ENCODE data around the gene GPR180. TPM values are rescaled to one million over a fixed set of nuclear protein-coding genes. Genes with fewer than 3 reads are reported as not detected.
A peak's percentile ranks its signal among the peaks of the same experiment; 100 is the strongest.

Gene GPR180
- total RNA-seq, 1 experiment from 2014 or later = 8.3 TPM

- Histone ChIP-seq H3K4me1 (ENCODE audit: insufficient read depth, low read length, poor library complexity, severe bottlenecking) (no peaks in the 10 kb centered on the region), H3K36me3 (ENCODE audit: insufficient read depth, low read length, poor library complexity, severe bottlenecking) (no peaks in the 10 kb centered on the region), H3K4me3 (ENCODE audit: low read depth, low read length, poor library complexity, severe bottlenecking) (no peak overlapping the region), H3K27me3 (replicated peaks; ENCODE audit: insufficient read depth, low read depth, low read length, poor library complexity) (no peaks in the 10 kb centered on the region), H3K9me3 (ENCODE audit: low read depth, low read length, poor library complexity, severe bottlenecking) (no peaks in the 10 kb centered on the region), H3K27ac (ENCODE audit: low read depth, low read length, poor library complexity, severe bottlenecking) (no peak overlapping the region)
- intact Hi-C loops (cut with micrococcal nuclease; ENCODE audit: unreplicated experiment) = no loop called here
- DNase-seq (ENCODE audit: low spot score) = no peak
- TF ChIP-seq CTCF (conservative IDR thresholded peaks at IDR 0.05; ENCODE audit: low read depth, low read length) (no peak), EZH2 (IDR thresholded peaks at IDR 0.05; ENCODE audit: borderline replicate concordance, low read depth, low read length, poor library complexity, severe bottlenecking) (no peak)
- no TSS peak for BruUV-seq (replicated peaks)
- ChIA-PET POLR2A (ENCODE audit: low non-redundant PET) (no interaction called here), CTCF (no interaction called here)
Measured at GRCh38 chr13:94656176-94656575, 54.5 kb downstream of the GPR180 start.

GRCh38 chr13:94656766-94657165 lies 55.1 kb downstream of the GPR180 start:
- no peaks in the 10 kb centered on the region for H3K4me1 ChIP-seq (ENCODE audit: insufficient read depth, low read length, poor library complexity, severe bottlenecking)
- no TSS peak for BruUV-seq (replicated peaks)
- H3K9me3 ChIP-seq (ENCODE audit: low read depth, low read length, poor library complexity, severe bottlenecking) = no peaks in the 10 kb centered on the region
- intact Hi-C loops (cut with micrococcal nuclease; ENCODE audit: unreplicated experiment) = no loop called here
- H3K4me3 ChIP-seq (ENCODE audit: low read depth, low read length, poor library complexity, severe bottlenecking) = no peak overlapping the region
- ChIA-PET CTCF (interaction anchor here (0.6 kb wide), 2 partner anchors 535 to 747 kb away, joined by 3 to 4 read pairs; no protein-coding TSS in a partner anchor), POLR2A (ENCODE audit: low non-redundant PET) (interaction anchor here (0.6 kb wide), 2 partner anchors 106 to 464 kb away, joined by 3 to 5 read pairs; no protein-coding TSS in a partner anchor)
- no peaks in the 10 kb centered on the region for H3K27me3 ChIP-seq (replicated peaks; ENCODE audit: insufficient read depth, low read depth, low read length, poor library complexity)
- H3K27ac ChIP-seq (ENCODE audit: low read depth, low read length, poor library complexity, severe bottlenecking) = no peak overlapping the region
- H3K36me3 ChIP-seq (ENCODE audit: insufficient read depth, low read length, poor library complexity, severe bottlenecking) = no peaks in the 10 kb centered on the region
- peak; percentile 78 for DNase-seq (ENCODE audit: low spot score)
- TF ChIP-seq EZH2 (IDR thresholded peaks at IDR 0.05; ENCODE audit: borderline replicate concordance, low read depth, low read length, poor library complexity, severe bottlenecking) (no peak), CTCF (conservative IDR thresholded peaks at IDR 0.05; ENCODE audit: low read depth, low read length) (no peak)

- no peak overlapping the region for H3K27ac ChIP-seq (ENCODE audit: low read depth, low read length, poor library complexity, severe bottlenecking)
- H3K4me1 ChIP-seq (ENCODE audit: insufficient read depth, low read length, poor library complexity, severe bottlenecking) = no peaks in the 10 kb centered on the region
- H3K27me3 ChIP-seq (replicated peaks; ENCODE audit: insufficient read depth, low read depth, low read length, poor library complexity) = no peaks in the 10 kb centered on the region
- H3K9me3 ChIP-seq (ENCODE audit: low read depth, low read length, poor library complexity, severe bottlenecking) = no peaks in the 10 kb centered on the region
- DNase-seq (ENCODE audit: low spot score) = peak; percentile 4
- TF ChIP-seq EZH2 (IDR thresholded peaks at IDR 0.05; ENCODE audit: borderline replicate concordance, low read depth, low read length, poor library complexity, severe bottlenecking) (no peak), CTCF (conservative IDR thresholded peaks at IDR 0.05; ENCODE audit: low read depth, low read length) (no peak)
- H3K36me3 ChIP-seq (ENCODE audit: insufficient read depth, low read length, poor library complexity, severe bottlenecking) = no peaks in the 10 kb centered on the region
- no TSS peak for BruUV-seq (replicated peaks)
- CTCF ChIA-PET = interaction anchor here (0.6 kb wide), 2 partner anchors 535 to 747 kb away, joined by 3 to 4 read pairs; no protein-coding TSS in a partner anchor
- intact Hi-C loops (cut with micrococcal nuclease; ENCODE audit: unreplicated experiment) = no loop called here
- no peak overlapping the region for H3K4me3 ChIP-seq (ENCODE audit: low read depth, low read length, poor library complexity, severe bottlenecking)
- POLR2A ChIA-PET (ENCODE audit: low non-redundant PET) = interaction anchor here (0.6 kb wide), 2 partner anchors 106 to 464 kb away, joined by 3 to 5 read pairs; no protein-coding TSS in a partner anchor
Measured at GRCh38 chr13:94657167-94657566, 55.5 kb downstream of the GPR180 start.

Data from A673 (cell line).